Epithelial cell of prostate (primary cell): ENCODE data around the gene TESK1.
"Not testable (repeated sequence)": the region's sequence is repeated elsewhere in the genome, so short reads cannot be mapped to it uniquely, and the experiment has no call there.

ENCODE experiments used
- DNase-seq: peaks from one replicate; pipeline ENCODE4 v3.0.0-alpha.2; 2011; ENCODE audit warnings: low read depth, low spot score
- H3K27ac ChIP-seq: fragments of 450-650 bp; 2 replicates; pipeline ENCODE4 v1.5.1; 2017; ENCODE audit warnings: mild to moderate bottlenecking

TESK1 gene

DNA sequence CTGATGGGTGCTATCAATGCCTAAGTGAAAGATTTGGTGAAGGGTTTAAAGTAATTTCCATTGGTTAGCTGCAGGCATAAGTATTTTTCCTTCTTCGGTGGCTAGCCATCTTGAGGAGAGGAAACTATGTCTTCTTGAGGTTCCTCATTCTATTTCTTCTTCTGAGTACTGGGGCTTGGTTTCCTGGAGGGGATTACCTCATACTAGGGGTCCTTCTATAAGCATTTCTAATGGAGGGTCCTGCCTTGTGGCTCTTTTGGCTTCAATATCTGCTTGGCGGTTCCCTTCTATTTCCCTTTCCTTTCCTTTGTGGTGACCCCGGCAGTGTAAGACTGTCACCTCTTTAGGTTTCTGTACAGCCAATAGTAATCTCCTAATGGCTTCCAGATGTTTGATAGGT lies 36.4 kb downstream of the TESK1 start:
- DNase-seq, H3K27ac ChIP-seq: not testable (repeated sequence)

DNA sequence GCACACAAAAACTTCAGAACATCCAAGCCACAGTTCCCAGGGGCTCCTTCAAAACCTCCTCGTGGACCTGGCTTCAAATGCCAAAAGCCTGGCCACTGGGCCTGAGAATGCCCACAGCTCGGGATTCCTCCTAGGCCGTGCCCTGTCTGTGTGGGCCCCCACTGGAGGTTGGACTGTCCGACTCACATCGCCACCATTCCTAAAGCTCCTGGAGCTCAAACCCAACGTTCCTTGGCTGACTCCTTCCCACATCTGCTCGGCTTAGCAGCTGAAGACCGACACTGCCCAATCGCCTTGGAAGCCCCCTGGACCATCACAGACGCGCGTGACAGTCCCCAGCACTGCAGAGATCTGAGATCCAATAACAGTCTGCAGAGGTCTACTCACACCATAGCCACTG lies 38.0 kb downstream of the TESK1 start:
- no peak for DNase-seq
- no peak overlapping the region for H3K27ac ChIP-seq

DNA sequence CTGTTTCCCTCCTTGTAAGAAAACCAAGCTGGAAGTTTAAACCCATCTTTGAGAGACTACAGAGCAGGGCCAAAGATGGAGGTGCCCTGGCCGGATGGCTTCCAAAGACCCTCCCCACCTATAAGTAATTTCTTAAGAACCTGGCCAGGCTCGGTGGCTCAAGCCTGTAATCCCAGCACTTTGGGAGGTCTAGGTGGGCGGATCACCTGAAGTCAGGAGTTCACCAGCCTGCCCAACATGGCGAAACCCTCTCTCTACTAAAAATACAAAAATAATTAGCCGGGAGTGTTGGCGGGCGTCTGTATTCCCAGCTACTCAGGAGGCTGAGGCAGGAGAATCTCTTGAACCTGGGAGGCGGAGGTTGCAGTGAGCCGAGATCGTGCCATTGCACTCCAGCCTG lies 40.7 kb downstream of the TESK1 start:
- peak overlapping the region; percentile 74 for H3K27ac ChIP-seq
- not testable (repeated sequence) for DNase-seq

DNA sequence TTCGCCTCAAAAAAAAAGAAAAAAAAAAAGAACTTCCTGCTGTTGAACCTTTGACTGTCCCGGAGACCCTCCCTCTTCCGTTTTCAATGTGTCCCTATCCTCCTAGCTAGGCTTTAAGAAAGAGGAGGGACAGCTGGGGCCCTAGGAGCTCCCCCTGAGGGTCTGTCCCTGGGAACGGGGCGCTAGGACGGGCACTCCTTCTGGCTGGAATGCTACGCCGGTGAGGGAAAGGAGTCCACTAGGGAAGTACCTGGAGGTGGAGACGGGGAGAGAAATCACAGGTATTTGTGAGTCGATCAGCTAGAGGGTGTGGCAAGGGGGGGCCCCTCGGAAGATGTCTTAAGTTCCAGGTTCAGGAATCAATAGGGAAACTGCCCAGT lies 41.1 kb downstream of the TESK1 start:
- peak overlapping the region; percentile 74 for H3K27ac ChIP-seq
- no peak for DNase-seq

DNA sequence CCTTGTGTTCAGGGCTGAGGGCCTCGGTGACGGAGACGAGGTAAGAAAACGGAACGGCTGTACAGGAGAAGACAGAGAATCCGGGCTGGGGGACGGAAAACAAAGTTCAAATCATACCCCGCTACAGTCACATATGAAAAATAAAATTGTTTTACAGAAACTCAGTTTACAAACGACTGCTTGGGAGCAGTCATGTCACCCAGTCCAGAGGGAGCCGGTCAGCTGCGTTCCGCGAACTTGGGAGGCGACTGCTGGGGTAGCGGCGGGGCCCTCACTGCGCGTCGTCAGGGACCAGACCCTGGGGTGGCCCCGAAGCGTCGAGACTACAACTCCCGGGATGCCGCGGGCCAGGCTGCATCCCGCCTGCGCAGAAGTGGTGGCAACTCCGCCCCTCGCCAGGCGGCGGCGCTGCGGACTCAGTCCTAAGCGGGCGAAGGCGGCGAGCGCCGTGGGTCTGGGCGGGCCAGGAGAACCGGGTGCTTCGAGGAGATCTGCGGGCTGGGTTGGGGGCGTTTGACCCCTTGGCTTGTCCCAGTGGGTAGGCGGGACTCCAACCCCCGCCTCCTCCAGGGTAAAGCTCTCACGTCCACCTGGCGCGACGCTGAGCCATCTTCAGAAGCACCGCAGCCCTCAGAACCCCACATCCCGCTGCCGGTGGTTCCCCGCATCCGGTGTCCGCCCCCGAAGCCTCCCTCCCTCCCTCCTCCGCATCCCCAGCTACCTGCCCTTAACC lies 41.6 kb downstream of the TESK1 start:
- DNase-seq = no peak
- peak overlapping the region; percentile 74 for H3K27ac ChIP-seq

DNA sequence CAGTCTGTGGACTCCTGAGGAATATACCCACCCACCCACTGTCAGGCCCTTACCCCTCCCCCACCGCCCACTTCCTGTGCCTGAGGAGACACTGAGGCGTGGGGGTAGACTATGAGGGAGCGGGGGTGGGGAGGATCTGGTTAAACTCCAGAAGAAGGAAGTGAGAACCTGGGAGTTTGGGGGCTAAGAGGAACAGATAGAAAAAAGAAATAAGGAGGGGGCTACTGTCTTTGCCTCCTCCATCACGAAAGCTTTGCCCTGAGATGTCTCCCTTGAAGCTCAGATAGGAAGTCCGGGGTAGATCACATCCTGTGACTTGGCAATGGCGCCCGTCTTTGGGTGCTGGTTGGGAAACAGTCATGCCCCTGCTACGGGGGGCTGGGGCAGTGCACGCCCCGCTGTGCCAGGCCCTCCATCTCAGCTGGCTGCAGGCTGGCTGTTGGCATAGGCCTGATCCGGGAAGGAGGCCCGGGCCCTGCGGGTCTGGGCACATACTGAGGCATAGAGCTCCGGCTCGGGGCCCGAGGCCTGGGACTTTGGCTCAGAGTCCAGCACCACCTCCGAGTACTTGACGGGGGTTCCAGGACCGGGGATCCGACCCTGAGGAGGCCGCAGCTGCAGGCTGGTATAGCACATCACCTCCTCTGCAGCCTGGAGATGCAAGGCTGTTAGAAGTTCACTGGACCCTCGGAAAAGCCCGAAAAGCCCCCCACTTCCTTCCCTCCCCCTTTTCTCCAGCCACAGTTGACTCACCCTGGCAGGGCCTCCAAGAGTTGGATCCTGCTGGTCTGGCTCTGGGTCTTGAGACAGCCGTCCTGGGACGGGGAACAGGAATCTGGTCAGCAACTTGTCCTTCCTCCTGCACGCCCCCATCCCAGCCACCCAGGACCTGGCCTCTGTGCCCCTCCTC lies 44.6 kb downstream of the TESK1 start:
- no peak for DNase-seq
- no peak overlapping the region for H3K27ac ChIP-seq

DNA sequence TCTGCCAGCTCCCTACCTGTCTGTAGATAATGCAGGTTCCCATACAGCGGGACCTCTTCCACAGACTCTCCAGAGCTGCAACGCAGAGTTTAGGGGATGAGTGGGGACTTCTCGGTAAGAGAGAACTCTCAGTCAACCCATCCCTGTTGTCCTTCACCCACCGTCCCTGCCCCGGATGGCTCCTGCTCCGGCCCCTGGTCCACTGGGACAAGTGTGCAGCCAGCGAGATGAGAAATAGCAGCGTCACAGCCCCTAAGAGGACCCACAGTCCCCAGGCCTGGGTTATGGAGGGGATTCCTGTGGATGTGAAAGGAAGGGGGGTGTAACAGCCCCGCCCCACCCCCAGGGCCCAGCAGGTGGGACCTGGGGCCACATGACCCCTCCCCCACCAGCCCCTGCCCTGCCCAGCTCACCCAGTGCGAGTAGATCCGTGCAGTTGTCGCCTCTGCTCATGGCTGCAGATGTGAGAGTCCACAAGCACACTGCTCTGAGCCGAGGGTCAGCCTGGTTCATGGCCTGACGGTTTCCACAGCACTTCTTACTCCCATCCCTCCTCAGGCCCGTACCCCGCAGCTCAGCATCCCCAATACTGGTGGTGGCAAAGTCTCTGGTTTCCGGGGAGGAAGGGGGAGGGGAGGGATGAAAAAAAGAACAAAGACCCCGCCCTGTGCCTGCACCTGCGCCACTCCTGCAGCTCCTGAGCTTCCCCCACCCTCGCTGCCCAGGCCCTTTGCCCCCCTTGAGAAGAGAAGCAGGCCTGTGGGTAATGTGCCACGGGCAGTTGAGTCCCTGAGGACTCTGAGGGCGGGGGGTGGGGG lies 45.5 kb downstream of the TESK1 start, which contains the start of gene SIT1:
SIT1 (minus strand) TSS at position 591 of the 818 bp plus-strand sequence; CDS start at position 513, 78 bp downstream.
- DNase-seq = no peak

DNA sequence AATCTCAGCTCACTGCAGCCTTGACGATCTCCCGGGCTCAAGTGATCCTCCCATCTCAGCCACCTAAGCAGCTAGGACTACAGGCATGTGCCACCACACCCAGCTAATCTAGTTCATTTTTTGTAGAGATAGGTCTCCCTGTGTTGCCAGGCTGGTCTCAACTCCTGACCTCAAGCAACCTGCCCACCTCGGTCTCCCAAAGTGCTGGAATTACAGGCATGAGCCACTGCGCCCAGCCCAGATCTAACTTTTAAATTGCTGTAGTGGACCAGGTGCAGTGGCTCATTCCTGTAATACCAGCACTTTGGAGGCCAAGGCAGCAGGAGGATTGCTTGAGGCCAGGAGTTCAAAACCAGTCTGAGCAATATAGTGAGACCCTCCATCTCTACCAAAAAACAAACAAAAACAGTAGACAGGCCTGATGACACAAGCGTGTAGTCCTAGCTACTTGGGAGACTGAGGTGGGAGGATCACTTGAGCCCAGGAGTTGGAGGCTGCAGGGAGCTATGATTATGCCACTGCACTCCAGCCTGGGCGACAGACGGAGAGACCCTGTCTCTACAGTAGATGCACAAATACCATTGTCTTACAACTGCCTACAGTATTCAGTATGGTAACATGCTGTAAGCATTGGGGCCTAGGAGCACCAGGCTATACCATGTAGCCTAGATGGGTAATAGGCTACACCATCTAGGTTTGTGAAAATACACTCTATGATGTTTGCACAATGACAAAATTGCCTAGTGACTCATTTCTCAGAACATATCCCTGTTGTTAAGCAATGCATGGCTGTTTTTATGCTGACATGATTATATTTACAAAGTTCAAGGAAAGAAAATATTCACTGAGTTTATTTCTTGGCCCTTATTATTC lies 47.1 kb downstream of the TESK1 start:
- no peak overlapping the region for H3K27ac ChIP-seq
- DNase-seq = no peak

More for the DNA sequence above, 45.5 kb downstream of the TESK1 start, which contains the start of gene SIT1:
- no peak within 1 kb of the TSS for H3K27ac ChIP-seq

DNA sequence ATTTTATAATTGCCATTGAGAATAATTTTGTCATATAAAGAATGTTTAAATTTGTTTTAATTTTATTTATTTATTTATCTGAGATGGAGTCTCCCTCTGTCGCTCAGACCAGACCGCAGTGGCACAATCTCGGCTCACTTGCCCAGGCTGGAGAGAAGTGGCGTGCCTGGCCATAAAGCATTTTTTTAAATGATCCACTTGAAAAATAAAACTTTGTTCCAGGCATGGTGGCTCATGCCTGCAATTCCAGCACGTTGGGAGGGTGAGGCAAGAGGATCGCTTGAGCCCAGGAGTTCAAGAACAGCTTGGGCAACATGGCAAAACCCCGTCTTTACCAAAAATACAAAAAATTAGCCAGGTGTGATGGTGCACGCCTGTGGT lies 47.8 kb downstream of the TESK1 start:
- no peak overlapping the region for H3K27ac ChIP-seq
- no peak for DNase-seq

DNA sequence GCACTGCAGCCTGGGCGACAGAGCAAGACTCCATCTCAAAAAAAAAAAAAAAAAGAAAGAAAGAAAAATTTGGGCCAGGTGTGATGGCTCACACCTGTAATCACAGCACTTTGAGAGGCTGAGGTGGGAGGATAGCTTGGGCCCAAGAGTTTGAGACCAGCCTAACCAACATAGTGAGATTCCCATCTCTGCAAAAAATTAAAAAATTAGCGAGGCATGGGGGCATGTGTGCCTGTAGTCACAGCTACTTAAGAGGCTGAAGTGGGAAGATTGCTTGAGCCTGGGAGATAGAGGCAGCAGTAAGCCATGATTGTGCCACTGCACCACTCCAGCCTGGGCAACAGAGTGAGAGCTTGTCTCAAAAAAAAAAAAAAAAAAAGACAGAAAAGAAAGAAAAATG lies 48.5 kb downstream of the TESK1 start:
- no peak overlapping the region for H3K27ac ChIP-seq
- DNase-seq = no peak

DNA sequence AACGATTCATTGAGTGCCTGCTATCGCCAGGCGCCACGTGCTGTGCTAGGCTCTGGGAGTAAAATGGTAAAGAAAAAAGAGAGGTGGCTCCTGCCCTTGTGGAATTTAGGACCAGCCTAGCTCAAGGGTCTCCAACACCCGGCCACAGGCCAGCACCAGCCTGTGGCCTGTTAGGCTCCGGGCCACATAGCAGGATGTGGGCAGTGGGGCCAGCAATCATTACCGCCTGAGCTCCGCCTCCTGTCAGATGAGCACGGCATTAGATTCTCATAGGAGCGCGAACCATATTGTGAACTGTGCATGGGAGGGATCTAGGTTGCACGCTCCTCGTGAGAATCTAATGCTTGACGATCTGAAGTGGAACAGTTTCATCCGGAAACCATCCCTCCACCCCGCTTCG lies 51.3 kb downstream of the TESK1 start:
- no peak overlapping the region for H3K27ac ChIP-seq
- DNase-seq = no peak

DNA sequence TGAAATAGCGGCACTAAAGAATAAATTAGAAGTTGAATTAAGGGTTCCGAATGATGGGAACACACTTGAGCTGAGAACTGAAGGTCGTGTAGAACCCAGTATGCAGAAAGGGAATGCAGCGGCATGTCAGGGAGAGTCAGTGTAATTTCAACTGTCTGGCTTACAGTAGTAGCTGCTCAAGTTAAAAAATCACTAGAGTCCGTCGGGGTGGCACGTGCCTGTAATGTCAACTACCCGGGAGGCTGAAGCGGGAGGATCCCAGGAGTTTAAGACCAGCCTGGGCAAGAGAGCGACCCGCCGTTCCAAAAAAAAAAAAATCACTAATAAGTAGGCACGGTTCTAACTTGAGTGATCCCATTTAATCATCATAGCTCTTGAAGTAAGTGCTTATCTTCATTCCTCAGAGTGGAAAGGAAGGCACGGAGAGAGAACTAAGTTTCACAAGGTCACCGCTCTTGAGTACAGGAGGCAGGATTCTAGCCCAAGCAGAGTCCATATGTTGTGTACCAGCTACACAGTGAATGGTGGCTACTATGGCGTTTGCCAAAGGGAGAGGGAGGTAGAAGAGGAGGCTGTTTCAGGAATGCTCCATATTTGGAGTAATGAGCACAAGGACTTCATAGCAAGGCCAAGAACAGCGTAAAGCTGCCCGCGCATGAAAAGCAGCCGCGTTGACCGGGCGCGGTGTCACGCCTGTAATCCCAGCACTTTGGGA lies 51.9 kb downstream of the TESK1 start:
- DNase-seq = no peak

DNA sequence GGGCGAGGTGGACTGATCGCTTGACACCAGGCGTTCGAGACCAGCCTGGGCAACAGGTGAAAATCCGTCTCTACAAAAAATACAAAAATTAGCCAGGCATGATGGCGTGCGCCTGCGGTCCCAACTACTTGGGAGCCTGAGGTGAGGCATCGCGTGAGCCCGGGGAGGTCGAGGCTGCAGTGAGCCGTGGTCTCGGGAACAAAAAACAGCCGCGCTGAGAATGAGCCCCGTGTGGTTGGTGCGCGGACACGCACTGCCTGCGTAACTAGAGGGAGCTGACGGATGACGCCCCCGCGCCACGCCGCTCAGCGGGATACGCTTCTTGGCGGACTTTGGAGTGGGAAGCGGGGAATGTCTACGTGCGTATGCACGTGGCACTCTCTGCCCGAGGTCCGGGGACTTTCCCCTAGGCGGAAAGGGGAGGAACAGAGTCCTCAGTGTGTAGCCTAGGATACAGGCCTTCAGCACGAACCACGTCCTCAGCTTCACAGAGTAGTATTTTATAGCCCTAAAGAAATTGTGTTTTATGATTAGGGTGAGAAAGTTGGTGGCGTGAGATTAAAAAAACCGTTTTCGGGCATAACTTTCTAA lies 52.6 kb downstream of the TESK1 start, which contains the start of gene RMRP:
RMRP (minus strand) TSS at position 474 of the 591 bp plus-strand sequence.
- peak; percentile 97 for DNase-seq

More for the DNA sequence above, 51.9 kb downstream of the TESK1 start:
- no peak overlapping the region for H3K27ac ChIP-seq

DNA sequence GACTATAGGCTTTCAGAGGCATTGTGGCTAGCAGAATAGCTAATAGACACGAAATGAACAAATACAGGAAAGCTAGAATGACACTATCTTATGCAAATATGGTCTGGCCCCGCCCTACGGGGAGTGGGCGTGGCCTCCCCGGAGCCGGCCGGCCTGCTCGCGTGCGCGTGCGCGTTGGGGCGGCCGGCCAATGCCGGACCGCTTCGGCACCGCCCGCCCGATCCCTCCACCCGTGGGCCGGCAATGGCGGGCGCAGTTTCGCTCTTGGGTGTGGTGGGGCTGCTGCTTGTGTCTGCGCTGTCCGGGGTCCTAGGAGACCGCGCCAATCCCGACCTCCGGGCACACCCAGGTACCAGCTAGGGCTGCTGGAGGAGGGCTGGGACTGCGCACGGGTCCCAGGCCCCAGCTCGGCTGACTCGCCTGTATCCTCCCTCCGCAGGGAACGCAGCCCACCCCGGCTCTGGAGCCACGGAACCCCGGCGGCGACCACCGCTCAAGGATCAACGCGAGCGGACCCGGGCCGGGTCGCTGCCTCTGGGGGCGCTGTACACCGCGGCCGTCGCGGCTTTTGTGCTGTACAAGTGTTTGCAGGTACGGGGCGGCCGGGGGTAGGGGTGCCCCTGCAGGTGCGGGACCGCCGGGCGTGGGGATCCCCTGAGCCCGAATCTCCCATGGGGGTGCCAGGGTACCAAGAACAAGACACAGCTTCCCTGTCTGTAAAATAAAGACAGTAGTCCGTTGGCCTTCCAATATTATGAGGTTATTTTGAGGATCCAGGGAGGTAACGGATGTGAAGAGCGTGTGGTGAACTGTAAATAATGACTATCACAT lies 53.3 kb downstream of the TESK1 start, which contains the start of gene CCDC107:
CCDC107 (plus strand) TSS at position 156 of the 831 bp plus-strand sequence; CDS start at position 244, 88 bp downstream.
- DNase-seq = no peak
- H3K27ac ChIP-seq = peak within 1 kb of the TSS; percentile 86

More for the DNA sequence above, 52.6 kb downstream of the TESK1 start, which contains the start of gene RMRP:
- H3K27ac ChIP-seq = peak within 1 kb of the TSS; percentile 86

DNA sequence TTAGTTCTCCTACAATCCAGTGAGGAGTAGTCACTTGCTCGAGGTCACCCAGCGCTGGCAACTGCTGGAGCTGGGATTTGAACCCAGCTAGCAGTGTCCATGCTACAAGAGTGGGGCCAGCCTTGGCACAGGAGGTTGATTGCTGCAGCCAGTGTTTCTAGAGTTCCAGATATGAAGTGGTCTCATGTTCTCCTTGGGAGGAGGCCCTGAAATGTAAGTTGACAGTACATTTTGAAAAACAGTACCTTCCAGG lies 53.8 kb downstream of the TESK1 start:
- no peak for DNase-seq
- H3K27ac ChIP-seq = peak overlapping the region; percentile 86

DNA sequence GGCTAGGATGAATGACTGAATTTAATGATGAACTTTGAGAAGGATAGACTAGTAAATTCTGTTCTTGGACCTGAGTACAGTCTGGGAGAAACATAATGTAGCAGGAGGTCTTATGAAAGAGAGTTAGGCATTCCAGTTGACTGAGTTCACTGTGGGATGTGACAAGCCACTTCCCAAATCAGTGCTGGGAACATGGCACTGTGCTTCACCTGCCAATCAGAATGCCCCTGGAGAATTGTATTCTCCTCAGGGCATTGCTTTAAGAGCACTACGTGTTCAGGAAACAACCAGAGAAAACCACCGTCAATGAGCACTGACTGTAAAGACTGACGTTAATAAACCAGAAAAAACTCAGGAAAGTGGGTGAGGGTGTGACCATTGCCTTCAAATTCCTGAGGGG lies 54.3 kb downstream of the TESK1 start:
- no peak for DNase-seq
- peak overlapping the region; percentile 86 for H3K27ac ChIP-seq
